PC-3 (cell line): ENCODE results near the gene OSBPL6. TPM values are rescaled to one million over a fixed set of nuclear protein-coding genes. Genes with fewer than 3 reads are reported as not detected.
"Not testable (repeated sequence)": the region's sequence is repeated elsewhere in the genome, so short reads cannot be mapped to it uniquely, and the experiment has no call there.

Experiments used
- ATAC-seq: fragments of 200-7000 bp; cut with Tn5 transposase; 2 replicates; pipeline ENCODE4 v1.9.1; 2020; ENCODE audit warnings: mild to moderate bottlenecking, moderate library complexity
- BruUV-seq: library from RNA; stranded (reverse); fragments of 400-500 nt; replicated peaks from 2 replicates; lab custom pipeline; 2021; lab: Mats Ljungman, UMichigan
- CTCF ChIA-PET: fragments of 300-600 bp; sonication (Branson Sonifier 250); formaldehyde crosslinking; loops from one replicate; lab custom pipeline; 2022; ENCODE audit warnings: antibody characterized with exemption; lab: Charles Lee
- POLR2A ChIA-PET: fragments of 300-600 bp; sonication (Branson Sonifier 250); formaldehyde crosslinking; loops from one replicate; lab custom pipeline; 2022; ENCODE audit warnings: antibody characterized with exemption; ENCODE audit not compliant: unreplicated experiment; lab: Charles Lee
- DNase-seq: peaks from one replicate; pipeline ENCODE4 v3.0.0-alpha.2; 2015
- H2AFZ ChIP-seq: fragments of 300-600 bp; sonication (generic); 2 replicates; pipeline ENCODE4 v1.6.0; 2016; ENCODE audit warnings: antibody characterized with exemption, low read length
- H3F3A ChIP-seq: fragments of 300-600 bp; sonication (generic); one replicate; pipeline ENCODE4 v1.6.0; 2017; ENCODE audit warnings: antibody characterized with exemption, low read length, control low read depth, mild to moderate bottlenecking; ENCODE audit not compliant: unreplicated experiment
- H3K27ac ChIP-seq: fragments of 300-600 bp; sonication (generic); 2 replicates; pipeline ENCODE4 v1.5.1; 2016; ENCODE audit warnings: mild to moderate bottlenecking, low read length
- H3K27me3 ChIP-seq: fragments of 300-600 bp; sonication (generic); 2 replicates; pipeline ENCODE4 v1.6.1; 2016; ENCODE audit warnings: low read length, mixed read lengths
- H3K36me3 ChIP-seq: fragments of 300-600 bp; sonication (generic); 2 replicates; pipeline ENCODE4 v1.6.1; 2016; ENCODE audit warnings: low read depth, mixed run types, low read length, mixed read lengths
- H3K4me1 ChIP-seq: fragments of 300-600 bp; sonication (generic); 2 replicates; pipeline ENCODE4 v1.5.1; 2016; ENCODE audit warnings: low read length; ENCODE audit not compliant: insufficient read depth
- H3K4me2 ChIP-seq: fragments of 300-600 bp; sonication (generic); 2 replicates; pipeline ENCODE4 v1.6.0; 2016; ENCODE audit warnings: low read length
- H3K4me3 ChIP-seq: fragments of 300-600 bp; sonication (generic); 2 replicates; pipeline ENCODE4 v1.5.1; 2016; ENCODE audit warnings: mild to moderate bottlenecking, low read length, mixed read lengths
- H3K79me2 ChIP-seq: fragments of 300-600 bp; sonication (generic); 2 replicates; pipeline ENCODE4 v1.6.1; 2017; ENCODE audit warnings: low read length, mixed read lengths
- H3K9ac ChIP-seq: fragments of 300-600 bp; sonication (generic); 2 replicates; pipeline ENCODE4 v1.6.0; 2016; ENCODE audit warnings: mild to moderate bottlenecking, low read length
- H3K9me2 ChIP-seq: fragments of 300-600 bp; sonication (generic); replicated peaks from 2 replicates; pipeline ENCODE4 v1.6.1; 2016; ENCODE audit warnings: mixed run types, low read length, mixed read lengths
- H3K9me3 ChIP-seq: fragments of 300-600 bp; sonication (generic); 2 replicates; pipeline ENCODE4 v1.6.1; 2016; ENCODE audit warnings: low read length, mixed read lengths
- H4K20me1 ChIP-seq: fragments of 300-600 bp; sonication (generic); 2 replicates; pipeline ENCODE4 v1.6.1; 2016; ENCODE audit warnings: low read length, mixed read lengths
- CTCF ChIP-seq: fragments of 300-600 bp; sonication (generic); conservative IDR thresholded peaks from 2 replicates; pipeline ENCODE4 v1.5.1; 2017; ENCODE audit warnings: antibody characterized with exemption, low read depth, mild to moderate bottlenecking, low read length
- EZH2 ChIP-seq: fragments of 300-600 bp; sonication (generic); IDR thresholded peaks from one replicate; pipeline ENCODE4 v1.6.1; 2017; ENCODE audit warnings: antibody characterized with exemption, mild to moderate bottlenecking, low read length; ENCODE audit not compliant: unreplicated experiment
- EZH2phosphoT487 ChIP-seq: fragments of 300-600 bp; sonication (generic); IDR thresholded peaks from 2 replicates; pipeline ENCODE4 v1.6.1; 2018; ENCODE audit warnings: mild to moderate bottlenecking, antibody characterized with exemption, low read length, borderline replicate concordance
- intact Hi-C: fragments of 100-400 bp; cut with micrococcal nuclease; formaldehyde crosslinking; loops from 2 replicates; pipeline ENCODE4 v1.9.0; 2023
- total RNA-seq: library from RNA; depleted of rRNA; stranded (reverse); fragments of >200 nt; gene quantifications from 2 replicates; pipeline ENCODE4 v1.2.3, GENCODE V29; 2014

Gene OSBPL6
- total RNA-seq, 1 experiment from 2014 or later: 4.0 TPM

- H3K36me3 ChIP-seq: no peaks in the 10 kb centered on the region
- TF ChIP-seq EZH2 (no peak), CTCF (no peak), EZH2phosphoT487 (no peak)
- DNase-seq (no peak), ATAC-seq (no peak)
- CTCF ChIA-PET: no interaction called here
- no peaks in the 10 kb centered on the region for H3K79me2 ChIP-seq
- H3K9me3 ChIP-seq: no peaks in the 10 kb centered on the region
- BruUV-seq: no TSS peak
- H3K4me1 ChIP-seq: no peaks in the 10 kb centered on the region
- no peak overlapping the region for H3K9ac ChIP-seq
- POLR2A ChIA-PET: no interaction called here
- no peak overlapping the region for H3K4me3 ChIP-seq
- no peaks in the 10 kb centered on the region for H3K27me3 ChIP-seq
- intact Hi-C loops: no loop called here
- H2AFZ ChIP-seq: no peak overlapping the region
- H4K20me1 ChIP-seq: no peaks in the 10 kb centered on the region
- no peaks in the 10 kb centered on the region for H3K9me2 ChIP-seq
- no peaks in the 10 kb centered on the region for H3F3A ChIP-seq
- no peak overlapping the region for H3K27ac ChIP-seq
- H3K4me2 ChIP-seq: no peak overlapping the region
These were observed 41.8 kb upstream of the OSBPL6 start for GRCh38 chr2:178152542-178152941.

- TF ChIP-seq EZH2phosphoT487 (no peak), EZH2 (no peak), CTCF (no peak)
- no TSS peak for BruUV-seq
- Histone ChIP-seq H3K9me3 (no peaks in the 10 kb centered on the region), H3K4me2 (no peak overlapping the region), H3K27me3 (no peaks in the 10 kb centered on the region), H4K20me1 (no peaks in the 10 kb centered on the region), H2AFZ (no peak overlapping the region), H3K4me3 (no peak overlapping the region), H3K27ac (no peak overlapping the region), H3K9ac (no peak overlapping the region), H3F3A (no peaks in the 10 kb centered on the region), H3K36me3 (no peaks in the 10 kb centered on the region), H3K4me1 (peaks cover 4% of the 10 kb centered on the region), H3K9me2 (no peaks in the 10 kb centered on the region), H3K79me2 (no peaks in the 10 kb centered on the region)
- ChIA-PET POLR2A (no interaction called here), CTCF (no interaction called here)
- intact Hi-C loops: no loop called here
- no peak for DNase-seq
- peak; percentile 43 for ATAC-seq
These were observed 41.3 kb upstream of the OSBPL6 start for GRCh38 chr2:178152977-178153376.

GRCh38 chr2:178153878-178154277 lies 40.4 kb upstream of the OSBPL6 start:
- H3K27ac ChIP-seq, H3K4me2 ChIP-seq, ATAC-seq, BruUV-seq, H3K9me3 ChIP-seq, DNase-seq, CTCF ChIA-PET, H3K4me3 ChIP-seq, H3K36me3 ChIP-seq, H3K79me2 ChIP-seq, H3K9me2 ChIP-seq, H3K27me3 ChIP-seq, H3K4me1 ChIP-seq, intact Hi-C loops, H3F3A ChIP-seq, H2AFZ ChIP-seq, H4K20me1 ChIP-seq, POLR2A ChIA-PET, H3K9ac ChIP-seq: not testable (repeated sequence)
